Jurkat, Clone E6-1 (cell line): ENCODE measurements around the gene CNOT4.
"Not testable (repeated sequence)": the region's sequence is repeated elsewhere in the genome, so short reads cannot be mapped to it uniquely, and the experiment has no call there.

Experiments
- DNase-seq: peaks from one replicate; pipeline ENCODE4 v3.0.0-alpha.2; 2011; ENCODE audit warnings: low read depth, low spot score
- H3K4me3 ChIP-seq: 2 replicates; pipeline ENCODE4 v1.5.1; 2011; ENCODE audit warnings: mild to moderate bottlenecking, low read length, control low read depth, moderate library complexity

CNOT4 gene

DNA sequence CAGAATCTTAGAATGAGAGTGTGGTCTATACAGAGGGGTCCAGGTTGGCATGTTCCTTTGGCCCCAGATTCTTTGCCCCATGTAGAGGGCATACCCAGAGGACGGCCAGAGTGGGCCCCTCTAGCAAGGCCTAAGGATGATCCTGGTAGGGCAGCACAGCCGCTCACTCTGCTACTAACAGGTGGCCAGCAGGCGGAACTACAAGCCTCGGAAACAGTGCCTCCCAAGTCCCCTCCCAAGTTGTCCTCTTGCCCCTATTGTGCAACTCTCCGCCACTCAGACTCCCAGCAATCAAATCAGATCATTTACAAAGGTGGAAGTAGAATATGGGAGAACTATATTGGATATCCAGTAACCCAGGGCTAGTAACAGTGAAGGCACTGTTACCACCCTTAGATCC is 168.9 kb downstream of the CNOT4 start:
- H3K4me3 ChIP-seq: no peak overlapping the region
- DNase-seq: no peak

GRCh38 chr7:135337977-135338550 is 171.8 kb downstream of the CNOT4 start:
- no peak overlapping the region for H3K4me3 ChIP-seq
- no peak for DNase-seq

DNA sequence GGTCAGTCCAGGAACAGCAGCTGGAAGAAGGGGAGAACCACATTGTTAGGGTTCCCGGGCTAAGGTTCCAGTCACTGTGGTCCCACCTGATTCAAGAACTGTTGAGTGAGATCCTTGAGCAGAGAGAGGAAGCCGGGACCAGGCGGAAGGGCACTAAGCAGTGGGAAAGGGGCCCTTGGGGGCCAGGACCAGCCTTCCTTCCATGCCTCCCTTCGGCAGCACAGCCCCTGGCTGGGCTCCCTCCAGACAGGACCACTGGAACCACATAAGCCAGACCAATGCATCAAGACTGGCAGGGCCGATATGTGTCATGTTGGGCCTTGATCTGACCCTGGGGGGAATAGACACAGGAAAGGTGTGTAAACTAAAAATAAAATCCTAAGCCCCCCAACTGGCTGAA is 172.4 kb downstream of the CNOT4 start:
- H3K4me3 ChIP-seq: no peak overlapping the region
- DNase-seq: no peak

GRCh38 chr7:135335628-135336139 is 174.2 kb downstream of the CNOT4 start:
- peak; percentile 50 for DNase-seq
- H3K4me3 ChIP-seq: no peak overlapping the region

DNA sequence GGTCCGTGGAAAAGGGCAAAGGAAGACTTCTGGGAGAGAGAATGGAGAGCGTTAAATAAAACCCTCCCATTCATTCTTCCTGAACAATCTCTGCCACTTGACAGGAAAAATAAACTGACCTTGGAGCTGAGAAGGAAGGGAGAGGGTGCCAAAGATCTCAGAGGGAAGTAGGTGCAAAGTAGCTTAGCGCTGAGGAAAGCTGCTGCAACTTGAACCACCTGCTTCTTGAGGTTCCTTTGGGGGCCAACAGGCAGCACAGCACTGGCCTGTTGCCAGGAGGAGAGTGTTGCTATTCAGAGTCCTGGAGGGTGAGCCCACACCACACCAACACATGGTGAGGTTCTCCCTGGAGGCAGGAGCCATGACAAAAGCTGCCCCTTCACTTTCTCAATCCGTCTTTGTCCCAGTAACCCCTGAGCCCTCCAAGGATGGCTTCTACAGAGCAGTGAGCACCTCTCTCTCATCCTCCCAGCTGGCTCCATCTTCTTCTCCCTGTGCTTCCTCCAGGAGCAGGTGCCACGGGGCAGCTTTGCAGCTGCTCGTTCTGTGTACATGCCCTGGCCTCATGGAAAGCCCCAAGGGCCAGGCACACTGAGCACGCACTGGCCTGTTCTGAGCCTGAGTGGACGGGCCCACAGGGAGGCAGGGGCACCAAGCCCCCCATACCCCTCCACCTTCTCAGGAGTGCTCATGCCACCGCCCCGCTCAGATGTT is 174.9 kb downstream of the CNOT4 start:
- DNase-seq: no peak
- no peak overlapping the region for H3K4me3 ChIP-seq

DNA sequence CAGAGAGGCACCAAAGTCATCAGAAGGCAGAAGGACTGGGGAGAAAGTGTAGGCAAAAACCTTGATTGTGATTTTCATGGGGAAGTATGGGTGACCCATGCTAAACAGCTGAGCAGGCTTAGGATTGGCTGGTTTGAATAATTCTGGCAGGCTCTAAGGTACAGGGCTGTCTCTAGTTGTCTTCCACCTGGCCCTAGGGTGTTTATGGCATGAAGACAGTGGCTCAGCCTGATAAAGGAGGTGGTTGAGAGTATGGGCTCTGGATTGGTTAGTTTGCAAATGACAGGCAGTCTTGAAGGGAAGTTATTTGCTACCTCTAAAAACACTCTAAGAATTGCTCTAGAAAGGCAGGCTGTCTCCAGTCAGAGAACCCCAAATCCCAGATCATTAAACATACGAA is 176.0 kb downstream of the CNOT4 start:
- no peak for DNase-seq
- no peak overlapping the region for H3K4me3 ChIP-seq

GRCh38 chr7:135333200-135333599 is 176.7 kb downstream of the CNOT4 start:
- DNase-seq: no peak

DNA sequence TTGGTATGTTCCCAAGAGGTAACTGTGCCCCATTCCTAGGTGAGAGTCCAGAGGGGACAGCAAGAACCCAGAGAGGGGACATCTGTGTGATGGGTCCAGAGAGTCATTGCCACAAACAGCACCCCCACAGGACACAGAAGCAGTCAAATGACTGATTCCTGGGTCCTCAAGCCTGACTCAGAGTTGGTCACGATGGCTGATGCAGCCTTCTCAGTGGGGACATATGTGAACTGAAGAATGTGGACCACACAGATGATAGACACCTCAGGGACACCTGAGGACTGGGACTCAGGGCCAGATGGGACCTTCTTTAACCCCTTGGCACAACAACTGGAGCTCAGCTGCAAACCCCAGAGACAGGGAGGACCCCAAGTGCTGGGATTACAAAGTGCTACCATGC is 179.8 kb downstream of the CNOT4 start:
- H3K4me3 ChIP-seq: no peak overlapping the region
- no peak for DNase-seq

More at GRCh38 chr7:135333200-135333599, 176.7 kb downstream of the CNOT4 start:
- H3K4me3 ChIP-seq: no peak overlapping the region

- H3K4me3 ChIP-seq: no peak overlapping the region
- no peak for DNase-seq
Observed at GRCh38 chr7:135328526-135328925, 181.4 kb downstream of the CNOT4 start.

DNA sequence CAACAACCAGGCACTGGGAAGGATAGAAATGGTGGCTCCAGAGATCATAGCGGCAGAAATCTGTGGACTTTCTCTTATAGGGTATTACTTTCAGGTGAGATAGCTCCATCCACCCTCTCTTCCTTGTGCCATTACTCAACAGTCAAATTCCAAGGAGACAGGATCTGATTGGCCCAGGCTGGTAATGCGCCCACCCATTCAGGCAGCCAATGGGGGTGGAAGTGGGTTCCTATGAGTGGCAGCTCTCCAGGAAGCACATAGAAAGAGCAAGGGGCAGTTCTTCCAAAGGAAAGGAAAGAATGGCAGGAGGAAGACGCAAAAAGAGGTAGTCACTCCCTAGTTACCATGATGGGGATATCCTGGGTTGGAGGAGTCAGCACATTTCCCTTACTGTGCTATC is 181.8 kb downstream of the CNOT4 start:
- no peak overlapping the region for H3K4me3 ChIP-seq

DNA sequence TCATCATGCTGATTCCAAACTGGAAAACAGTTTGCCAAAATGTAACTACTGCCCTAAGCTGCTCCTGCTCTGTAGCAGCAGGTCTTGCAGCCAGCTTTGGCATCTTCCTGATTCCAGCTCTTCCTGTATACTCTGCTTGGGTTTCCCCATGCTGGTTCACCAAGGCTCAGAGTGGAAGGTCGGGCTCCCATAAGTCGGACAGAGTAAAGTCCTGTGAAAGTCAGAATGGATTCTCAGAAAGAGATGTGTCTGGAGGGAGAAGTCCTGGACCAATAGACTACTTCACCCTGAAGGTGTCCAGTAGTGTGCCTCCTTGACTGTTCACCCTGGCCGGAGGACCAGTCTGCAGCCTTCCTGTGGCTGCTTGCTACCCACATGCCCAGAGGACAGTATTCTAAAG is 182.4 kb downstream of the CNOT4 start:
- no peak for DNase-seq
- no peak overlapping the region for H3K4me3 ChIP-seq

More for the DNA sequence above, 181.8 kb downstream of the CNOT4 start:
- DNase-seq: no peak

GRCh38 chr7:135326636-135327280 is 183.1 kb downstream of the CNOT4 start:
- no peak overlapping the region for H3K4me3 ChIP-seq
- no peak for DNase-seq

- DNase-seq: no peak
- no peak overlapping the region for H3K4me3 ChIP-seq
Observed at GRCh38 chr7:135322571-135323340, 187.1 kb downstream of the CNOT4 start.

DNA sequence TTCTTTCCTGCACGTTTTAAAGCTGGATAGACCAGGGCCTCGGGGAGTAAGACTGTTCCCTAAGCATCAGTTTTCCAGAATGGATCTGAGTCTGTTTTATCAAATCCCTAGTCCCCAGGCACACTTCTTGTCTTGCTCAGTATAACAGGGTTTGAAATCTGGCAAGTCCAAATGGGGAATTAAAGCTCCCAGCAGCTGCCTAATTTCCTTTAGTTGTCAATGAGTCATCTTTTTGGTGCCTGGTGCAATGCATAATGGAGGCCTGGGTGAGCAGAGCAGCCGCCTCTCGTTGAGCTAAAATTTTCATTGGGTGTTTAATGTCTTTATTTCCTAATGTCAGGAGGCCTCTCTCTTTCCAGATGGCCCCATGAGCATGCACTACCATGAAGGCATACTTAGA is 188.3 kb downstream of the CNOT4 start:
- no peak overlapping the region for H3K4me3 ChIP-seq
- no peak for DNase-seq

DNA sequence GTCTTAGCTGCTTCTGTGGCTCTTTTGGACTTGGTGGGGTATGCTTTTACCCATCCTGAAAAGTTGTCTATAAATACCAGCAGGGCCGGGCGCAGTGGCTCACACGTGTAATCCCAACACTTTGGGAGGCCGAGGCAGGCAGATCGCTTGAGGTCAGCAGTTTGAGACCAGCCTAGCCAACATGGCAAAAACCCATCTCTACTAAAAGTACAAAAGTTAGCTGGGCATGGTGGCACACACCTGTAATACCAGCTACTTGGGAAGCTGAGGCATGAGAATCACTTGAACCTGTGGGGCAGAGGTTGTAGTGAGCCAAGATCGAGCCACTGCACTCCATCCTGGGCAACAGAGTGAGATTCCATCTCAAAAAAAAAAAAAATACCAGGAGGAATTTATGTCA is 188.9 kb downstream of the CNOT4 start:
- not testable (repeated sequence) for H3K4me3 ChIP-seq, DNase-seq

- no peak overlapping the region for H3K4me3 ChIP-seq
- DNase-seq: no peak
Observed at GRCh38 chr7:135320268-135320667, 189.6 kb downstream of the CNOT4 start.

GRCh38 chr7:135317676-135318325 is 192.1 kb downstream of the CNOT4 start:
- no peak for DNase-seq
- H3K4me3 ChIP-seq: no peak overlapping the region

GRCh38 chr7:135316648-135317313 is 193.1 kb downstream of the CNOT4 start:
- H3K4me3 ChIP-seq: no peak overlapping the region
- DNase-seq: no peak

DNA sequence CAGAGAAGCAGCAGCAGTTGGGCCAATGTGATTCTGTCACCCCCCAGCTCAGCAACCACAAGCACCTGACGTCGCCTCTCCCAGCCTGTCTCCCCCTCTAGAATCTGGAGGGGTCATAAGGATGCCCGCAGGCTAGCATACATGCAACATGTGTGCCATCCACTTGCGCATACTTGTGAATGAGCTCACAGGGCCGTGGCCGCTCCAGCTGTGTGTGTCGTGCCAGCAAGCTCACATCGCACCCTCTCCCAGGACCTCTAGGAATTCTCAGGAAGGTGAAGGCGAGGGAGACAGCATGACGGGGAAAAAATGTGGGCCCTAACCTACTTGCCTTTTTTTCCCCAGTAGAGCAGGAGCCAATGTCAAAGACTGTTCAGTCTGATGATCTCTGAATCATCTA is 195.9 kb downstream of the CNOT4 start:
- no peak for DNase-seq
- H3K4me3 ChIP-seq: no peak overlapping the region
